Lung (tissue), 12 donors: Measurements from ENCODE around the gene BTN2A1. TPM values are rescaled to one million over a fixed set of nuclear protein-coding genes. Genes with fewer than 3 reads are reported as not detected.

ENCODE experiments used
- ATAC-seq: fragments of 200-7000 bp; cut with Tn5 transposase; one replicate; pipeline ENCODE4 v1.9.1; 2020; ENCODE audit warnings: moderate number of reproducible peaks; ENCODE audit not compliant: insufficient read depth, low FRiP score
- DNase-seq, 3 donors: peaks; one replicate each; pipeline ENCODE4 v3.0.0-alpha.2; 2013 to 2017
- H3K27ac ChIP-seq, 2 donors: one replicate each; pipeline ENCODE4 v1.5.1; 2013; ENCODE audit warnings: mild to moderate bottlenecking in 2 of 2, moderate library complexity in 2 of 2, control low read depth in 1 of 2, inconsistent platforms in 1 of 2, low read depth in 1 of 2, low read length in 1 of 2
- H3K27me3 ChIP-seq, 3 donors: one replicate each; pipeline ENCODE4 v1.5.1; 2013; ENCODE audit warnings: low read length in 2 of 3; ENCODE audit not compliant: control insufficient read depth in 3 of 3, insufficient read depth in 3 of 3
- H3K36me3 ChIP-seq, 4 donors: one replicate each; pipeline ENCODE4 v1.5.1; 2013; ENCODE audit warnings: low read length in 4 of 4, mild to moderate bottlenecking in 1 of 4, moderate library complexity in 1 of 4; ENCODE audit not compliant: control insufficient read depth in 4 of 4, insufficient read depth in 4 of 4
- H3K4me1 ChIP-seq, 5 donors: one replicate each; pipeline ENCODE4 v1.5.1; 2013; ENCODE audit warnings: low read length in 5 of 5, mild to moderate bottlenecking in 2 of 5, moderate library complexity in 1 of 5; ENCODE audit not compliant: control insufficient read depth in 5 of 5, insufficient read depth in 5 of 5
- H3K4me3 ChIP-seq: one replicate; pipeline ENCODE4 v1.5.1; 2013; ENCODE audit warnings: mild to moderate bottlenecking, control low read depth, moderate library complexity
- H3K9ac ChIP-seq, 2 donors: one replicate each; pipeline ENCODE4 v1.5.1; 2013; ENCODE audit warnings: low read length in 2 of 2, control low read depth in 1 of 2; ENCODE audit not compliant: insufficient read depth in 1 of 2
- H3K9me3 ChIP-seq, 4 donors: one replicate each; pipeline ENCODE4 v1.5.1; 2013; ENCODE audit warnings: low read length in 3 of 4, mild to moderate bottlenecking in 1 of 4, moderate library complexity in 1 of 4; ENCODE audit not compliant: control insufficient read depth in 4 of 4, insufficient read depth in 3 of 4
- WGBS, 2 donors: extraction: QIAGEN DNeasy Blood & Tissue Kit; methylation state at CpG; one replicate each; pipeline ENCODE4 v1.1.7; 2013; 5-methylcytosine and 5-hydroxymethylcytosine counted together
- polyA plus RNA-seq, 2 donors: library from polyadenylated mRNA; stranded (reverse); fragments of 200-250 nt; gene quantifications; one replicate each; pipeline ENCODE4 v1.2.1, GENCODE V29; 2013
- total RNA-seq, 2 donors: library from RNA; depleted of rRNA in 1 of 2; stranded (reverse); fragments of >200 nt in 1 of 2; gene quantifications; one replicate each; pipeline ENCODE4 v1.2.1, GENCODE V29; 2014 to 2021
- TF ChIP-seq, protein P1 (sequence below): IDR thresholded peaks from 2 replicates; pipeline ENCODE4 v1.5.1; 2012; ENCODE audit warnings: mild to moderate bottlenecking; ENCODE audit errors: control extremely low read depth, extremely low read depth
- donor health status: control.
- donor health status: control.
- donor health status: Bipolar disorder and iron deficiency.
- donor health status: healthy.
- donor health status: DM: yes; HTN: yes; CAD: no.

BTN2A1 gene
- total and polyA plus RNA-seq, 4 donors = 12.4 to 35.3 (median 21.8) TPM

DNA sequence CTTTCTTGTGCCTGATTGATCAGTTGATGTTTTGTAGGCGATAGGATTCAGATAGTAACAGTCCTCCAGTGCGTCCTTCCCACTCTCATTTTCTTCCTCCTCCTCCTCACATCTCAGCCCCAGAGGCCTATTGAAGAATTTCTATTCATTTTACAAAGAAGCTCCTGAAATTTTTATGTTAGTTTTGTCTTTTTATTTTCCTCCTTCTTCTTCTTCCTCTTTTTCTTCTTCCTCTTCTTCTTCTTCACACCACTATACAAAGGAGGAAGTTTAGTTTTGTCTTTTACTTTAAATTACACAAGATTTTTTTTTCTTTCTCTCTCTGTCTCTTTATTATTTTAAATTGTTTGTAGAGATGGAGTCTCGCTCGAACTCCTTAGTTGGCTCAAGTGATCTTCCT is 19.1 kb downstream of the BTN2A1 start:
- no peak for DNase-seq
- Histone ChIP-seq H3K9ac (no peak overlapping the region), H3K4me3 (no peak overlapping the region), H3K9me3 (no peaks in the 10 kb centered on the region), H3K27me3 (no peaks in the 10 kb centered on the region), H3K4me1 (peaks cover 0 to 19% (median 4%) of the 10 kb centered on the region in 5 donors), H3K27ac (no peak overlapping the region), H3K36me3 (no peaks in the 10 kb centered on the region)
- ATAC-seq = no peak
- WGBS, 2 donors = 66 to 78% methylated on average over 4 of the region's 4 CpGs
- TF ChIP-seq, protein P1, sequence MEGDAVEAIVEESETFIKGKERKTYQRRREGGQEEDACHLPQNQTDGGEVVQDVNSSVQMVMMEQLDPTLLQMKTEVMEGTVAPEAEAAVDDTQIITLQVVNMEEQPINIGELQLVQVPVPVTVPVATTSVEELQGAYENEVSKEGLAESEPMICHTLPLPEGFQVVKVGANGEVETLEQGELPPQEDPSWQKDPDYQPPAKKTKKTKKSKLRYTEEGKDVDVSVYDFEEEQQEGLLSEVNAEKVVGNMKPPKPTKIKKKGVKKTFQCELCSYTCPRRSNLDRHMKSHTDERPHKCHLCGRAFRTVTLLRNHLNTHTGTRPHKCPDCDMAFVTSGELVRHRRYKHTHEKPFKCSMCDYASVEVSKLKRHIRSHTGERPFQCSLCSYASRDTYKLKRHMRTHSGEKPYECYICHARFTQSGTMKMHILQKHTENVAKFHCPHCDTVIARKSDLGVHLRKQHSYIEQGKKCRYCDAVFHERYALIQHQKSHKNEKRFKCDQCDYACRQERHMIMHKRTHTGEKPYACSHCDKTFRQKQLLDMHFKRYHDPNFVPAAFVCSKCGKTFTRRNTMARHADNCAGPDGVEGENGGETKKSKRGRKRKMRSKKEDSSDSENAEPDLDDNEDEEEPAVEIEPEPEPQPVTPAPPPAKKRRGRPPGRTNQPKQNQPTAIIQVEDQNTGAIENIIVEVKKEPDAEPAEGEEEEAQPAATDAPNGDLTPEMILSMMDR = no peak

DNA sequence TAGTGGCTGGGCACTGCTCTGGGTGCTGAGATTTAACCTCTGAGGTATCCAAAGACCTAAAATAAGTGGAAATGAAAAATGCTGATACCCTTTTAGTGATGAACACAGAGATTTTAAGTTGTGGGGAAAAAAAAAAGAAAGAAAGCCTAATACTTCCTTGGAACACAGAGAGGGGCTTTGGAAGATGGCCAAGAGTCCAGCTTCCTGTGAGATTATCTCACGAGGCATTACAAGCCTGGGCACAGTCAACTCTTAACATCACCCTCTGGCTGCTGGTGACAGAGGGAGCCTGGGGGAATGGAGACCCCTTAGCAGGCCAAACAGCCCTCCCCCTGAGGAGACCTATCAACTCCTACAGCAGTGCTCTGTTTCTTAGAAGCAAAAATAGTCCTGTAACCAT is 19.7 kb downstream of the BTN2A1 start:
- ATAC-seq (no peak), DNase-seq (peak; percentile 75 to 92 (median 86))
- no peak overlapping the region for H3K9ac ChIP-seq
- no peaks in the 10 kb centered on the region for H3K9me3 ChIP-seq
- no peaks in the 10 kb centered on the region for H3K36me3 ChIP-seq
- H3K4me3 ChIP-seq = no peak overlapping the region
- peak overlapping the region in 1 of 2 donors; percentile 52 for H3K27ac ChIP-seq
- TF ChIP-seq, protein P1 = no peak
- 11 to 31% methylated on average over 1 of the region's 1 CpG for WGBS, 2 donors
- H3K27me3 ChIP-seq = no peaks in the 10 kb centered on the region
- H3K4me1 ChIP-seq = peaks cover 0 to 19% (median 4%) of the 10 kb centered on the region in 5 donors

DNA sequence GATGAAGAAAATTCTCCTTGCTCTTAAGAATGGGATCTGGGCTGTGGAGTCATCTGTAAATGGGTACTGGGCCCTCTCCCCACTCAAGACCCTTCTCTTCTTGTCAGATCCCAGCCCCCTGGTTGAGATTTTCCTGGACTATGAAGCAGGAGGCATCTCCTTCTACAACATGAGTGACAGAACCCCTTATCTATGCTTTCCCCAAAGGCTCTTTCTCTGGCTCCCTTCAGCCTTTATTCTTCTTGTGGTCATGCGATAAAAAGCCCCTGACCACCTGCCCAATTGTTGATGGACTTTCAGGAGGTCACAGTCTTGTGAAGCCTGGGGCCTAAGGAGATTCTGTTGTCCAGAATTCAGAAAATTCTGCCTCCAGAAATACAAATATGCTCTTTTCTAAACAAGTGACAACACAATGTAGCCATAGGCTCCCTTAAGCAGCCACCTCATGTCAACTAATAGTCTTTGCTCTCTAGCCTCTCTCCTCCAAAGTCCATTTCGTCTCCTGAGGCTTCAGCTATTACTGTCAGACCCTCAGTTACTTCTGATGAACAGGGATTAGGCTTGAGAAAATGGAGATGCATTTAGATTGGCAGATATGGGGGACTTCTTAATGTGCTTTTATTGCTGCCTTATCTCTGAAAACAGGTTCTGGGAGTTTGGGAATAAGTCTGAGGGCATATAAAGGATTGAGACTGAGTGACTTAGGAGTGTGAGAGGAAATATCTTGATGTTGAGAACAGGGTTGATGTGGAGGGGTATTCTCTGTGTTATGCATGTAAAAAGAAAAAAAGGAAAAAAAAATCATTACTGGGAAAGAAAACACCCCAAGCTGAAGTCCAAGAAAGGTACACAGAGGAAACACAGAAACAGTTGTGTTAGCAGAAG is 20.6 kb downstream of the BTN2A1 start:
- TF ChIP-seq, protein P1 = no peak
- peaks cover 0 to 19% (median 4%) of the 10 kb centered on the region in 5 donors for H3K4me1 ChIP-seq
- no peak for DNase-seq
- H3K4me3 ChIP-seq = no peak overlapping the region
- no peak overlapping the region for H3K9ac ChIP-seq
- H3K9me3 ChIP-seq = no peaks in the 10 kb centered on the region
- no peak for ATAC-seq
- no peak overlapping the region for H3K27ac ChIP-seq
- no peaks in the 10 kb centered on the region for H3K36me3 ChIP-seq
- 95 to 98% methylated on average over 2 of the region's 2 CpGs for WGBS, 2 donors
- no peaks in the 10 kb centered on the region for H3K27me3 ChIP-seq
